GM19468 (cell line): ENCODE data around the gene ZNF438.
"Not testable (repeated sequence)": the region's sequence is repeated elsewhere in the genome, so short reads cannot be mapped to it uniquely, and the experiment has no call there.

ENCODE experiments used
- ATAC-seq: cut with Tn5 transposase; IDR thresholded peaks from one replicate; pipeline ENCODE4 v1.9.1; 2021; ENCODE audit warnings: mild to moderate bottlenecking, moderate library complexity, moderate number of reproducible peaks; ENCODE audit not compliant: unreplicated experiment; ENCODE audit errors: extremely low read depth

ZNF438 gene

GRCh38 chr10:30818854-30819253 lies 212.8 kb downstream of the ZNF438 start:
- ATAC-seq = no peak

GRCh38 chr10:30818010-30818660 lies 213.5 kb downstream of the ZNF438 start:
- ATAC-seq = no peak

DNA sequence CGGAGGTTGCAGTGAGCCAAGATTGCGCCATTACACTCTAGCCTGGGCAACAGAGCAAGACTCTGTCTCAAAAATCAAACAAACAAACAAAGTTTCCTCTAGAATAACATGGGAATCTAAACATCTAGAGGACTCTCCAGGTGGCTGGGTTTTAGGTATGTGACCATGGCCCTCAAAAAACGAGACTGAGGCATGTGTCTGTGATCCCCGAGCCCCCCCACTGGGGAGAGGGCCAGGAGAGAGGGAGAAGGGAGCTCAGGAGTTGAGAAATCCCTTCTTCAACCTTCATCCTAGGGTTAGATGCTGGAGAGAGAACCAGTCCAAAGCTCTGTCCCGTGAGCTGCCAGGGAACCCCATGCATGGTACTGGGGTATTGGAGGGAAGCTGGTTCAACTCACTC lies 214.1 kb downstream of the ZNF438 start:
- ATAC-seq = no peak

- no peak for ATAC-seq
Measured at GRCh38 chr10:30816820-30817171, 214.9 kb downstream of the ZNF438 start.

DNA sequence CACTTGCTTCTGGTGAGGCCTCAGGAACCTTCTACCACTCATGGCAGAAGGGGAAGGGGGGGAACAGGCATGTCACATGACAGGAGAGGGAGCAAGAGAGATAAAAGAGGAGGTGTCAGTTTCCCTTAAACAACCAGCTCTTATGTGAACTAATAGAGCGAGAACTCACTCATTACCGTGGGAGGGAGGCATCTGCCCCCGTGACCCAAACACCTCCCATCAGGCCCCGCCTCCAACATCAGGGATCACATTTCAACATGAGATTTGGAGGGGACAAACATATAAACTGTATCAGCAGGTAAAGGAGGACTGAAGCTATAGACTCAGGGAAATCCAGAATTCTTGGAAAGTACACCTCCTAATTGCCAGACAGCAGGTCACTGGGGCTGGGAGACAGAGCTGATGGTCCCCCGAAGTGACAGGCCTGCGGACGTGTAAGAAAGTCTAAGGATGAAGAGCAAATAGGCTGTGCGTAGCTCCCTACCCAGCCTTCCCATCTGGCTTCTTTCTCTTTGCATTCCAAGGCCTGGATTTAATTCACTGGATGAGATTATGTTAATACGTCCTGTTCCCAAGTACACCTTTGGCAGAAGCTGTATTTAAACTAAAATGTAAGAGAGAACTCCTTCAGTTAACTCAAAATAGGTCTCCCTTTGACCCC lies 215.4 kb downstream of the ZNF438 start:
- no peak for ATAC-seq

DNA sequence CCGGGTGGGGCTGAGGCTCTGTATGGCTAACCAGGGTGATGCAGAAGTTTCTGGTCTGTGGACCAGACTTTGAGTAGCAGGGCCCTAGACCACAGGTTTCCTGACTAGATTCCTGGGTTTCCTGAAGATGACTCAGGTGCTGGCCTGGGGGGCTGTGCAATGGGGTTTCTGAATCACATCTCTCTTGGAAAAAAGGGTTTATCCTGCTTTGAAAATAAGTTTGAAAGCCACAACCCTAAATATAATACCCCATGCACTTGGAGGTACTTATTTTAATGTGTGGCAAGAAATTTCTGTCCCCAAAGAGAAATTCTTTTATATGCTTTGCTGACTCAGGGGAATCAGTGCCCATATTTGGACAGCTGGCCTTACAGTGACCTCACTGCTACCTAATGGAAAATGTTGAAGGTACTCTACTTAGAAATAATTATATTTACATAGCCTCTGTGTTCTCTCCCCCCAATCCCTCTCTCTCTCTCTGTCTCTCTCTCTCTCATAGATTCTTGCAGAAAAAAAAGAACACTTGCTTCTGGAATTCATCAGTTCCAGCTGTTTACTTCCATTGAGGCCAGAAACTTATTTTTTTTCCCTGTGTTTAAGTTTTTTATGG lies 217.7 kb downstream of the ZNF438 start:
- ATAC-seq = no peak

DNA sequence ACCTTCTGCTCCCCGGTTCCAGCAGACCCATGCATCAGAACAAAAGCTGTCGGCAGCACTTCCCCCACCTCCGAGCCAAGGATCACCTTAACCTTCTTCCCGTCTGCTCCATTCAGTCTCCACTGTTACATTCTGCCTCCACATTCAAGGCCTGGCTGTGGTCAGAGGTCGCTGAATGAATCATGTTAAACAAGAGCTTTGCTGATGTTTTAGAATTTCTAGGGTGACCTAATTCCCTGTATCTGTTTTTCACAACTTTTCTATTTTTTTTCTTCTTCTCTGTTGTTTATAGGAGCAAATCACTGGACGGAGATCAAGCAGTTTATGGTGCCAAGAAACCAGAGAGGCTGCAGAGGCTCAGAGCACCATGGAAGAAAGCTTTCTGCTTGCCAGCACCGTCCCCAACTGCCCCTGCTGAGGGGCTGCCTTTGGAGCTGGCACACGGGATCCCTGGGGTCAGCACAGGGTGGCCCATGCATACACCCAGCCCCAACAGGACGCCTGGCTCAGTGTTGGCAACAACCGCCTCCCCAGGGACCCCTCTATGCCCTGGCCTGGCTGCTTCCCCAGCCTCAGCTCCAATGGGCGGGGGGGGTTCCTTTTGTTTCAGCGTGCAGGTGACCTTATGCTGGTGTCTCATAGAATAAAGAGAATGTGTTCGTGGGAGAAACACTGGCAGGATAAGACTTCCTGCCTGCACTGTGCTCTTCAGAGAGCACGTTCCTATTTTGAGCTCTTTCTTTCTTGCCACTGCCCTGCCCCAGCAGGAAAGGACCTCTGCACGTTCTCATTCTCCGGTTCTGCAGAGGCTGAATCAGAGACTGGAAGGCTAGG lies 219.4 kb downstream of the ZNF438 start:
- ATAC-seq = no peak

DNA sequence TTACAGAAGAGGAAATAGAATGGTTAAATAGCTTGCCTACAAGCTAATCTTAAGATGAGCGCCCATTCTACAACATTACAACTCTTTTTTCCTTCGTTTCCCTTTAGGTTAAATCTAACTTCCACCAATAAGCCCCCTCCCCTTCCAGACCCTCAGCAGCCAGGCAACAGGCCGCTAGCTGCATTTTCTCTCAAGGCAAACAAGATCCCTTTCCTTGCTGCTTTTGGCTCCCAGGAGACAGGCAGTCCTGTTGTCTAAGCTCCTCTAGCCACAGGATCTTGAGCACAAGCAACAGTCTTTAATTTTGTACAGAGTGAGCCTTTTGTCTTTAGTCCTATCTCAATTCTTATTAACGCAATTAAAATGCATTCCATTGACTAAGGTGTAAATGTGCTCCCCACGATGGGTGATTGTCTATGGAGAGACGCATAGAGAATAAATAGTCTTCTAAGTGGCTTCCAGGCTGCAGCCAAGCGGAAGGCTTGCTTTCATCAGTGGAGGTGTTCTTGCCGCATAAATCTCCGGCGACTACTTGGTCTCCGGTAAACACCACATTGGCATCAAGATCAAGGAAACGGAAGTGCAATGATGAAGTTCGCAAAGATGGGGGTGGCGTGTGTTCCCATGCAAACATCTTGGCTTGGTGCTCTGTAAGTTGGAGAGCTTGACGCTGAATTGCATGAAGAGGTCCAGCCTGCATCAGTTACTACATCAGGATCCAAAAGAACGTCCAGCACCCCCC lies 220.2 kb downstream of the ZNF438 start:
- no peak for ATAC-seq

DNA sequence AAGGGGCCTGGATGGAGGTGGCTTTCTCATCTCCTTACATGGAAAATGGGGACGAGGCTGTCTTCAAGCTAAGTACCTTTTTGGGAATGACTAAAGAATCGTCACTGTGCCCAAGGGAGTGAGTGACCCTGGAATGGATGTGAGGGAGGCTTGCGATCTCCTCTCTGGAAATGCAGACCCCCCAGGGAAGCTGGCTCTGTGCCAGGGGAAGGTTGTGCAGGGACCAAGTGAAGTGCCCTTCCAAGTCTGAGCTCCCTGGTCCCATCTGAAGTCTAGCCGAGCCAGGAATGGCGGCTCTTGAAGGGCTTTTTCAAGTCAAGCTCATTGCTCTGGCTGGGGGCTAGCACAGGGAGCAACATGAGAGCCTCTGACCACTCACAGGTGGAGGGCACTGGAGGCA lies 221.2 kb downstream of the ZNF438 start:
- ATAC-seq = no peak

GRCh38 chr10:30806850-30807249 lies 224.8 kb downstream of the ZNF438 start:
- ATAC-seq = no peak

GRCh38 chr10:30805061-30805460 lies 226.6 kb downstream of the ZNF438 start:
- no peak for ATAC-seq

- no peak for ATAC-seq
Measured at GRCh38 chr10:30804478-30805055, 227.1 kb downstream of the ZNF438 start.

- ATAC-seq = no peak
Measured at GRCh38 chr10:30803892-30804322, 227.8 kb downstream of the ZNF438 start.

DNA sequence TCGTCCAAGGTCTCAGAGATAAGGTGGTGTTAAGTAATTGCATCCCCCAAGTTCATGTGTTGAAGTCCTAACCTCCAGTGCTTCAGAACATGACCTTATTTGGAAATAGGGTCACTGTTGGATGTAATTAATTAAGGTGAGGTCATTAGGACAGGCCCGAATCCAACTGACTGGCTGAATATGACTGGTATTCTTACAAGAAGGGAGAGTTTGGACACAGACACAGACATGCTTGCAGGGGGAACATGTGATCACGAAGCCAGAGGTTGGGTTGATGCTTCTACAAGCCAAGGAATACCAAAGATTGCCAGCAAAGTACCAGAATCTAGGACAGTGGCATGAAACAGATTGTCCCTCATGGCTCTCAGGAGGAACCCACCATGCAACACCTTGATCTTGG lies 228.6 kb downstream of the ZNF438 start:
- no peak for ATAC-seq

- ATAC-seq = no peak
Measured at GRCh38 chr10:30800368-30800767, 231.3 kb downstream of the ZNF438 start.

- no peak for ATAC-seq
Measured at GRCh38 chr10:30798646-30799185, 232.9 kb downstream of the ZNF438 start.

GRCh38 chr10:30795024-30795423 lies 236.6 kb downstream of the ZNF438 start:
- ATAC-seq = not testable (repeated sequence)
